Measurements from ENCODE around the gene MICAL3.

- TF ChIP-seq EZH2 (IDR thresholded peaks at IDR 0.05; ENCODE audit: insufficient read depth, poor library complexity, severe bottlenecking): no peak
- no peak for TF ChIP-seq EZH2phosphoT487 (IDR thresholded peaks at IDR 0.05; ENCODE audit: insufficient read depth, low read depth)
Measured at GRCh38 chr22:17884084-17884483, 140.3 kb downstream of the MICAL3 start.

All from GM23248 (cell line).